Measurements from ENCODE around the gene TST. TPM values are rescaled to one million over a fixed set of nuclear protein-coding genes. Genes with fewer than 3 reads are reported as not detected.
"Not testable (repeated sequence)": the region's sequence is repeated elsewhere in the genome, so short reads cannot be mapped to it uniquely, and the experiment has no call there.

The TST gene
- total RNA-seq, 4 donors from 2014 or later, result 60.8 to 163 (median 82.9) TPM

- peaks cover 0 to 58% (median 0%) of the 10 kb centered on the region in 4 donors for H3K27me3 ChIP-seq
- WGBS, 2 donors, result 80 to 86% methylated on average over 6 of the region's 6 CpGs
- TF ChIP-seq POLR2A (IDR thresholded peaks at IDR 0.05), result no peak
- no peak for TF ChIP-seq CTCF (IDR thresholded peaks at IDR 0.05)
- no peaks in the 10 kb centered on the region for H3K36me3 ChIP-seq
- H3K9me3 ChIP-seq, result peaks cover 0 to 8% (median 8%) of the 10 kb centered on the region in 3 donors
- DNase-seq, result no peak
- peaks cover 0 to 4% (median under 1%) of the 10 kb centered on the region in 3 donors for H3K4me1 ChIP-seq
- intact Hi-C loops (cut with DNase I), result no loop called here
- H3K27ac ChIP-seq, result no peak overlapping the region
- H3K4me3 ChIP-seq, result no peak overlapping the region
These were observed 28.8 kb downstream of the TST start for GRCh38 chr22:36990457-36990856.

- intact Hi-C loops (cut with DNase I), result loop anchor here (10.0 kb wide), 1 partner anchor 56 kb away; no protein-coding TSS in a partner anchor
- not testable (repeated sequence) for H3K4me1 ChIP-seq, H3K36me3 ChIP-seq, DNase-seq, H3K4me3 ChIP-seq, H3K27ac ChIP-seq, H3K9me3 ChIP-seq
- H3K27me3 ChIP-seq, result peaks cover 0 to 62% (median 0%) of the 10 kb centered on the region in 4 donors
- WGBS, 2 donors, result 55 to 83% methylated on average over 2 to 4 of the region's 4 CpGs
These were observed 30.2 kb downstream of the TST start for GRCh38 chr22:36989012-36989411.

- Histone ChIP-seq H3K4me3 (no peak overlapping the region), H3K27me3 (peaks cover 0 to 66% (median 0%) of the 10 kb centered on the region in 4 donors), H3K4me1 (peaks cover 0 to 8% (median 4%) of the 10 kb centered on the region in 3 donors), H3K9me3 (peaks cover 0 to 8% (median 8%) of the 10 kb centered on the region in 3 donors), H3K36me3 (no peaks in the 10 kb centered on the region), H3K27ac (no peak overlapping the region)
- TF ChIP-seq POLR2A (IDR thresholded peaks at IDR 0.05) (no peak), CTCF (IDR thresholded peaks at IDR 0.05) (no peak)
- no peak for DNase-seq
- 71 to 79% methylated on average over 12 of the region's 12 CpGs for WGBS, 2 donors
- intact Hi-C loops (cut with DNase I), result loop anchor here (10.0 kb wide), 1 partner anchor 57 kb away; no protein-coding TSS in a partner anchor
These were observed 31.0 kb downstream of the TST start for GRCh38 chr22:36988075-36988832.

GRCh38 chr22:36986242-36986821, 32.9 kb downstream of the TST start:
- peaks cover 0 to 8% (median 8%) of the 10 kb centered on the region in 3 donors for H3K9me3 ChIP-seq
- peak in 5 of 6 experiments; percentile 47 to 85 (median 55) for TF ChIP-seq CTCF (IDR thresholded peaks at IDR 0.05)
- TF ChIP-seq POLR2A (IDR thresholded peaks at IDR 0.05), result no peak
- H3K4me3 ChIP-seq, result no peak overlapping the region
- no peak for DNase-seq
- no peaks in the 10 kb centered on the region for H3K36me3 ChIP-seq
- 49 to 57% methylated on average over 8 of the region's 8 CpGs for WGBS, 2 donors
- H3K27ac ChIP-seq, result no peak overlapping the region
- intact Hi-C loops (cut with DNase I), result loop anchor here (10.0 kb wide), 1 partner anchor 58 kb away; no protein-coding TSS in a partner anchor
- H3K27me3 ChIP-seq, result peaks cover 0 to 73% (median 0%) of the 10 kb centered on the region in 4 donors
- peaks cover 0 to 8% (median 4%) of the 10 kb centered on the region in 3 donors for H3K4me1 ChIP-seq

GRCh38 chr22:36985211-36985889, 33.9 kb downstream of the TST start:
- H3K27me3 ChIP-seq, result peaks cover 0 to 64% (median 0%) of the 10 kb centered on the region in 4 donors
- no peak overlapping the region for H3K4me3 ChIP-seq
- peaks cover 0 to 13% (median 4%) of the 10 kb centered on the region in 3 donors for H3K4me1 ChIP-seq
- no peaks in the 10 kb centered on the region for H3K36me3 ChIP-seq
- no peak for TF ChIP-seq POLR2A (IDR thresholded peaks at IDR 0.05)
- no peak for TF ChIP-seq CTCF (IDR thresholded peaks at IDR 0.05)
- no peak for DNase-seq
- no peak overlapping the region for H3K27ac ChIP-seq
- WGBS, 2 donors, result 32 to 42% methylated on average over 9 to 10 of the region's 10 CpGs
- intact Hi-C loops (cut with DNase I), result loop anchor here (10.0 kb wide), 1 partner anchor 59 kb away; no protein-coding TSS in a partner anchor
- H3K9me3 ChIP-seq, result peaks cover 0 to 8% (median 8%) of the 10 kb centered on the region in 3 donors

Measured in esophagus squamous epithelium (tissue), 5 donors.